HG03025 (cell line): ENCODE data around the gene TBC1D8B.
A peak's percentile ranks its signal among the peaks of the same experiment; 100 is the strongest.
"Not testable (repeated sequence)": the region's sequence is repeated elsewhere in the genome, so short reads cannot be mapped to it uniquely, and the experiment has no call there.

Experiments used
- ATAC-seq: cut with Tn5 transposase; IDR thresholded peaks from one replicate; pipeline ENCODE4 v1.9.1; 2021; ENCODE audit warnings: mild to moderate bottlenecking, moderate library complexity; ENCODE audit not compliant: unreplicated experiment, low FRiP score

The TBC1D8B gene

GRCh38 chrX:106802388-106803275, at the start of gene TBC1D8B:
TBC1D8B (plus strand) TSS chrX:106802673; CDS start chrX:106802854, 181 bp downstream.
- peak; percentile 49 for ATAC-seq

GRCh38 chrX:106769288-106769687, 33.2 kb upstream of the TBC1D8B start:
- ATAC-seq, result not testable (repeated sequence)

GRCh38 chrX:106774981-106775380, 27.5 kb upstream of the TBC1D8B start:
- no peak for ATAC-seq

- ATAC-seq, result no peak
Measured at GRCh38 chrX:106780264-106780663, 22.2 kb upstream of the TBC1D8B start.

- ATAC-seq, result no peak
Measured at GRCh38 chrX:106780664-106781377, 21.7 kb upstream of the TBC1D8B start.

GRCh38 chrX:106783716-106784115, 18.8 kb upstream of the TBC1D8B start:
- ATAC-seq, result no peak

- no peak for ATAC-seq
Measured at GRCh38 chrX:106791495-106791894, 11.0 kb upstream of the TBC1D8B start.

- no peak for ATAC-seq
Measured at GRCh38 chrX:106802063-106802387, 448 bp upstream of the TBC1D8B start.

- ATAC-seq, result no peak
Measured at GRCh38 chrX:106811131-106811910, 8.8 kb downstream of the TBC1D8B start.

GRCh38 chrX:106812930-106813329, 10.5 kb downstream of the TBC1D8B start:
- ATAC-seq, result not testable (repeated sequence)

- ATAC-seq, result not testable (repeated sequence)
Measured at GRCh38 chrX:106814093-106814492, 11.6 kb downstream of the TBC1D8B start.

GRCh38 chrX:106862972-106863688, 60.7 kb downstream of the TBC1D8B start:
- ATAC-seq, result no peak

- no peak for ATAC-seq
Measured at GRCh38 chrX:106863697-106864096, 61.2 kb downstream of the TBC1D8B start.

GRCh38 chrX:106872796-106873195, 70.3 kb downstream of the TBC1D8B start:
- ATAC-seq, result not testable (repeated sequence)

GRCh38 chrX:106874075-106874474, 71.6 kb downstream of the TBC1D8B start:
- ATAC-seq, result no peak

- no peak for ATAC-seq
Measured at GRCh38 chrX:106875151-106875550, 72.7 kb downstream of the TBC1D8B start.

- no peak for ATAC-seq
Measured at GRCh38 chrX:106889468-106889867, 87.0 kb downstream of the TBC1D8B start.

- no peak for ATAC-seq
Measured at GRCh38 chrX:106891762-106892460, 89.4 kb downstream of the TBC1D8B start.

GRCh38 chrX:106894392-106894909, 92.0 kb downstream of the TBC1D8B start:
- no peak for ATAC-seq
